Measurements from ENCODE around the gene C1orf50.
"Not testable (repeated sequence)": the region's sequence is repeated elsewhere in the genome, so short reads cannot be mapped to it uniquely, and the experiment has no call there.

C1orf50 gene

GRCh38 chr1:42807056-42807668 is 40.1 kb downstream of the C1orf50 start:
- Histone ChIP-seq H3K27me3 (no peaks in the 10 kb centered on the region), H3K36me3 (peaks cover 13 to 38% (median 22%) of the 10 kb centered on the region in 3 donors)
- intact Hi-C loops (cut with DNase I; ENCODE audit: low total_unique reads): no loop called here

GRCh38 chr1:42814815-42815214 is 47.8 kb downstream of the C1orf50 start:
- not testable (repeated sequence) for H3K27ac ChIP-seq, H3K9me3 ChIP-seq, H3K27me3 ChIP-seq, DNase-seq, H3K4me3 ChIP-seq
- H3K36me3 ChIP-seq: peaks cover 0 to 12% (median 4%) of the 10 kb centered on the region in 3 donors
- intact Hi-C loops (cut with DNase I; ENCODE audit: low total_unique reads): loop anchor here (5.0 kb wide), 1 partner anchor 48 kb away; the partner anchor contains the start of genes C1orf50 and P3H1
- H3K4me1 ChIP-seq: peaks cover 0 to 20% (median 13%) of the 10 kb centered on the region in 4 donors

More at GRCh38 chr1:42807056-42807668, 40.1 kb downstream of the C1orf50 start:
- H3K27ac ChIP-seq: no peak overlapping the region
- H3K4me3 ChIP-seq: no peak overlapping the region
- no peaks in the 10 kb centered on the region for H3K4me1 ChIP-seq
- DNase-seq: no peak
- H3K9me3 ChIP-seq: no peaks in the 10 kb centered on the region
- TF ChIP-seq CTCF (IDR thresholded peaks at IDR 0.05): no peak

GRCh38 chr1:42815941-42816584 is 49.0 kb downstream of the C1orf50 start:
- no peak for TF ChIP-seq CTCF (IDR thresholded peaks at IDR 0.05)
- intact Hi-C loops (cut with DNase I; ENCODE audit: low total_unique reads): loop anchor here (2.0 to 5.0 kb wide), 2 partner anchors 49 to 133 kb away; partner anchors contain the start of genes C1orf50, P3H1 and YBX1
- Histone ChIP-seq H3K9me3 (no peaks in the 10 kb centered on the region), H3K4me3 (peak overlapping the region; percentile 62 to 66), H3K4me1 (peaks cover 0 to 20% (median 13%) of the 10 kb centered on the region in 4 donors), H3K27ac (peak overlapping the region; percentile 87 to 91), H3K36me3 (peaks cover 0 to 5% (median 2%) of the 10 kb centered on the region in 3 donors), H3K27me3 (no peaks in the 10 kb centered on the region)
- no peak for DNase-seq

GRCh38 chr1:42816585-42817439 is 49.8 kb downstream of the C1orf50 start, which contains the start of the genes ERMAP and SVBP:
Gene ERMAP, plus strand, starts transcription at chr1:42817122. Its CDS starts 13,327 bp downstream, at chr1:42830449.
Gene SVBP, minus strand, starts transcription at chr1:42817397. Its CDS starts 853 bp downstream, at chr1:42816544.
- intact Hi-C loops (cut with DNase I; ENCODE audit: low total_unique reads): loop anchor here (2.0 to 5.0 kb wide), 2 partner anchors 50 to 134 kb away; partner anchors contain the start of genes C1orf50, P3H1 and YBX1
- Histone ChIP-seq H3K27ac (peak within 1 kb of the TSS; percentile 87 to 91), H3K4me1 (peaks cover 0 to 20% (median 13%) of the 10 kb centered on the region in 4 donors), H3K27me3 (no peaks in the 10 kb centered on the region), H3K4me3 (peak within 1 kb of the TSS; percentile 62 to 66), H3K9me3 (no peaks in the 10 kb centered on the region), H3K36me3 (no peaks in the 10 kb centered on the region)
- DNase-seq: peak; percentile 88 to 95
- TF ChIP-seq CTCF (IDR thresholded peaks at IDR 0.05): no peak

- DNase-seq: no peak
- no peak for TF ChIP-seq CTCF (IDR thresholded peaks at IDR 0.05)
- peak overlapping the region; percentile 87 to 91 for H3K27ac ChIP-seq
- H3K4me1 ChIP-seq: peaks cover 0 to 23% (median 13%) of the 10 kb centered on the region in 4 donors
- H3K36me3 ChIP-seq: no peaks in the 10 kb centered on the region
- H3K4me3 ChIP-seq: peak overlapping the region; percentile 62 to 66
- intact Hi-C loops (cut with DNase I; ENCODE audit: low total_unique reads): loop anchor here (2.0 to 5.0 kb wide), 2 partner anchors 50 to 135 kb away; partner anchors contain the start of genes C1orf50, P3H1 and YBX1
- no peaks in the 10 kb centered on the region for H3K27me3 ChIP-seq
- H3K9me3 ChIP-seq: no peaks in the 10 kb centered on the region
These were observed 50.4 kb downstream of the C1orf50 start for GRCh38 chr1:42817440-42817767.

Data from tibial artery (tissue), 4 donors.